BLaER1 (cell line): ENCODE results near the gene IL17RA.

Experiments used
- H3K27ac ChIP-seq: shearing (Covaris generic); formaldehyde crosslinking; 2 replicates; pipeline ENCODE4 v1.8.1; 2022
- H3K27me3 ChIP-seq: shearing (Covaris generic); formaldehyde crosslinking; 2 replicates; pipeline ENCODE4 v1.8.1; 2022
- H3K36me3 ChIP-seq: shearing (Covaris generic); formaldehyde crosslinking; 2 replicates; pipeline ENCODE4 v1.8.1; 2022
- H3K4me1 ChIP-seq: shearing (Covaris generic); formaldehyde crosslinking; 2 replicates; pipeline ENCODE4 v1.8.1; 2022
- H3K4me2 ChIP-seq: shearing (Covaris generic); formaldehyde crosslinking; 2 replicates; pipeline ENCODE4 v1.8.1; 2022
- H3K4me3 ChIP-seq: shearing (Covaris generic); formaldehyde crosslinking; 2 replicates; pipeline ENCODE4 v1.8.1; 2022
- H3K9ac ChIP-seq: shearing (Covaris generic); formaldehyde crosslinking; 2 replicates; pipeline ENCODE4 v1.8.1; 2022
- H3K9me3 ChIP-seq: shearing (Covaris generic); formaldehyde crosslinking; 2 replicates; pipeline ENCODE4 v1.8.1; 2022
- H4K20me1 ChIP-seq: shearing (Covaris generic); formaldehyde crosslinking; 2 replicates; pipeline ENCODE4 v1.8.1; 2022
- Cebpa-rat ChIP-seq: shearing (Covaris generic); IDR thresholded peaks from 2 replicates; pipeline ENCODE4 v1.8.1; 2022

The IL17RA gene

DNA sequence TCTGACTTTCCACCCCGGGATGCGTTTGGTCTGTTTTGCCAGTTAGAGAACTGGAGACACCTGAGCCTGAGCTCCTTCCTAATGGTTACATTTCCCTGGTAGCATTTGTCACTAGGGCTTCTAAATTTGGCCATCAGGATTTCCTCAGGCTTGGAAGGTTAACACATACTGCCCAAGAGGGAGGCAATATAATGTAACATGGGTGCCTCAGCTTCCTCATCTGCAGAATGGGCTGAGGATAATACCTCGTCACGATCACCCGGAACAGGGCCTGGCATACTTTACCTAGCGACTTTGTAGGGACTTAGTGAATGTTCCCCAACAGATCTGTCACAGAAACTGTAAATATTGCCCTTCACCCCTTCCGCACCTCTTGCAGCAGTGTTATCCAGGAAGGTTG is 11.3 kb downstream of the IL17RA start:
- H4K20me1 ChIP-seq: peaks cover 86% of the 10 kb centered on the region
- peak overlapping the region; percentile 84 for H3K4me2 ChIP-seq
- peak overlapping the region; percentile 24; the same call in 1 of the 2 replicates for H3K27ac ChIP-seq
- no peak overlapping the region for H3K4me3 ChIP-seq
- H3K36me3 ChIP-seq: peaks cover 24% of the 10 kb centered on the region
- no peak overlapping the region for H3K9ac ChIP-seq
- H3K9me3 ChIP-seq: no peaks in the 10 kb centered on the region
- peaks cover 67% of the 10 kb centered on the region for H3K4me1 ChIP-seq
- no peaks in the 10 kb centered on the region for H3K27me3 ChIP-seq
- no peak for TF ChIP-seq Cebpa-rat

GRCh38 chr22:17097062-17097461 is 12.3 kb downstream of the IL17RA start:
- H3K4me1 ChIP-seq: peaks cover 64% of the 10 kb centered on the region
- peaks cover 85% of the 10 kb centered on the region for H4K20me1 ChIP-seq

GRCh38 chr22:17097701-17098100 is 12.9 kb downstream of the IL17RA start:
- TF ChIP-seq Cebpa-rat: no peak
- Histone ChIP-seq H3K36me3 (peaks cover 40% of the 10 kb centered on the region), H3K4me3 (no peak overlapping the region), H3K9ac (peak overlapping the region; percentile 66), H3K27ac (peak overlapping the region; percentile 66), H3K4me2 (peak overlapping the region; percentile 84), H3K9me3 (no peaks in the 10 kb centered on the region), H3K4me1 (peaks cover 58% of the 10 kb centered on the region), H4K20me1 (peaks cover 78% of the 10 kb centered on the region), H3K27me3 (no peaks in the 10 kb centered on the region)

More at GRCh38 chr22:17097062-17097461, 12.3 kb downstream of the IL17RA start:
- peak overlapping the region; percentile 84 for H3K4me2 ChIP-seq
- no peak for TF ChIP-seq Cebpa-rat
- peak overlapping the region; percentile 66 for H3K27ac ChIP-seq
- H3K9me3 ChIP-seq: no peaks in the 10 kb centered on the region
- no peak overlapping the region for H3K4me3 ChIP-seq
- no peaks in the 10 kb centered on the region for H3K27me3 ChIP-seq
- H3K9ac ChIP-seq: no peak overlapping the region; the same call in 1 of the 2 replicates
- H3K36me3 ChIP-seq: peaks cover 34% of the 10 kb centered on the region

DNA sequence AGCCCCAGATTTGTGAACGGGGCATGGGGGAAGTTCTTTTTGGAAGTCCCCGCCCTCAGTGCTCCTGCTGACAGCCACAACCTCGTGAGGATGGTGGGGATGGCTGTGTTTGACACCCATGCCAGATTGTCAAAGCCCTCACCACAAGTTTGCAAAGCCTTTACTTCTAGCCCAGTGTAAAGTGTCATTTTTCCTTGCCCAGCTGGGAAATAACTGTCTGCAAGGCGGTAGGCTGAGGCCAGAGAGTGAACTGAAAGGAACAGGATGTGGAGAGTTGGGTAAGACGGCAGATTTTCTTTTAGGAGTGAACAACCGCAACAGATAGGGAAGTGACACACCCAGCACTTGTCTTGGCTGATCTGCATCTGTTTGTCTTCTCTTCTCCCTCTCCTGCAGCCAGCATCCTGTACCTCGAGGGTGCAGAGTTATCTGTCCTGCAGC is 13.6 kb downstream of the IL17RA start:
- Histone ChIP-seq H4K20me1 (peaks cover 71% of the 10 kb centered on the region), H3K4me1 (peaks cover 56% of the 10 kb centered on the region), H3K27ac (peak overlapping the region; percentile 66), H3K4me3 (no peak overlapping the region), H3K9ac (peak overlapping the region; percentile 66; the same call in 1 of the 2 replicates), H3K36me3 (peaks cover 47% of the 10 kb centered on the region), H3K4me2 (peak overlapping the region; percentile 84), H3K9me3 (no peaks in the 10 kb centered on the region), H3K27me3 (no peaks in the 10 kb centered on the region)
- peak; percentile 81; the same call in 1 of the 2 replicates for TF ChIP-seq Cebpa-rat

DNA sequence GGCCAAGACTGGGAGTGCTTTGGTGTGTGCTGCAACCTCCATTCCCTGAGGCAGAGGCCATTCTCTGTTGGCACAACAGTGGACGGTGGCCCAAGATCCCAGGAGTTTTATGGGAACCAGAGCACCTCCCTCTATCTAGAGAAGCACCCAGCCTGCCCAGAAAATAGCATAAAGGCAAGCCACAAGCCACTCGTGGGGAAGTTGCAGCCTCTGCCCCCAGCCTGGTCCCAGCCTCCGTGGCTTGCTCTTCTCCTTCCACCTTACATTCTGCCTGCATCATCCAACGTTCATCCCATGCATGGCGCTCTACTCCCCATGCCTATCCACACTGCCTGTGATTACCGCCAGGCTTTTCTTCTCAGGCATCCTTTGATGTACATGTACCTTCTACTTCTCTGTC is 15.8 kb downstream of the IL17RA start:
- H3K9ac ChIP-seq: no peak overlapping the region
- H3K27me3 ChIP-seq: no peaks in the 10 kb centered on the region
- peaks cover 48% of the 10 kb centered on the region for H3K4me1 ChIP-seq
- no peak overlapping the region for H3K4me3 ChIP-seq
- H3K9me3 ChIP-seq: no peaks in the 10 kb centered on the region
- TF ChIP-seq Cebpa-rat: no peak
- H3K27ac ChIP-seq: no peak overlapping the region
- no peak overlapping the region for H3K4me2 ChIP-seq
- H4K20me1 ChIP-seq: peaks cover 62% of the 10 kb centered on the region
- H3K36me3 ChIP-seq: peaks cover 68% of the 10 kb centered on the region

DNA sequence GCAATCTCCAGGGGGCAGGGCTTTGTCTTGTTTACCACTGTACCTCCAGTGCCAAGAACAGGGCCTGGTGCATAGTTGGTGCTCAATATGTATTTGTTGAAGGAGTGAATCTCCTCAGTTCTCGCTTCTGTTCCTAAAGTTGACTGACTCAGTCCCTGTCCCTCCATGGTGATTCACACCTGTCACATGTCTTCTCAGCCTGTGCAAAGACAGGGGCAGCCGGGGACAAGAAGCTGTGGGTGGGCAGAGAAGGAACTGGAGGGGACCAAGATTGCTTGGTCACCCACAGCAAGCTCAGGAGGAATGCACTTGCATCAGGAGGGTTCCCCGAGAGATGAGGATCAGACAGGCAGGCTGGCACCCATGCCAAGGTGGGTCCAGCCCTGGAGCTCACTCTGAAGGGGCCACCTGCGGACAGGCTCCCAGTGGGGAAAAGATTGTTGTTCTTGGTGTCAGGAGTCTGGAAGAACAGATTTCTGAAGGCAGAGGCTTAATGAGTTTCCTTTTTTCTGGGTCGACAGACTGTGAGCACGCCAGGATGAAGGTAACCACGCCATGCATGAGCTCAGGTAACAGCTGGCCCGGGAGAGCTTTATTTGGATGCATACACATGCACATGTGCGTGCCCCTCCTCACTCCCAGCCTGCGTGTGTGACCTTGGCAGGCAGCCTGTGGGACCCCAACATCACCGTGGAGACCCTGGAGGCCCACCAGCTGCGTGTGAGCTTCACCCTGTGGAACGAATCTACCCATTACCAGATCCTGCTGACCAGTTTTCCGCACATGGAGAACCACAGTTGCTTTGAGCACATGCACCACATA is 16.9 kb downstream of the IL17RA start:
- Histone ChIP-seq H3K27me3 (no peaks in the 10 kb centered on the region), H3K9me3 (no peaks in the 10 kb centered on the region), H3K4me1 (peaks cover 48% of the 10 kb centered on the region), H3K9ac (no peak overlapping the region), H3K4me2 (no peak overlapping the region), H3K4me3 (no peak overlapping the region), H3K27ac (0 out of 2 replicates have a peak overlapping the region, but pooled peaks have one; percentile 13), H4K20me1 (peaks cover 61% of the 10 kb centered on the region), H3K36me3 (peaks cover 75% of the 10 kb centered on the region)
- no peak for TF ChIP-seq Cebpa-rat

GRCh38 chr22:17102297-17102667 is 17.5 kb downstream of the IL17RA start:
- H3K4me2 ChIP-seq: no peak overlapping the region
- peaks cover 61% of the 10 kb centered on the region for H4K20me1 ChIP-seq
- no peaks in the 10 kb centered on the region for H3K9me3 ChIP-seq
- TF ChIP-seq Cebpa-rat: no peak
- H3K36me3 ChIP-seq: peaks cover 79% of the 10 kb centered on the region
- peaks cover 48% of the 10 kb centered on the region for H3K4me1 ChIP-seq
- H3K9ac ChIP-seq: no peak overlapping the region
- H3K4me3 ChIP-seq: no peak overlapping the region
- H3K27ac ChIP-seq: 0 out of 2 replicates have a peak overlapping the region, but pooled peaks have one; percentile 13
- H3K27me3 ChIP-seq: no peaks in the 10 kb centered on the region

DNA sequence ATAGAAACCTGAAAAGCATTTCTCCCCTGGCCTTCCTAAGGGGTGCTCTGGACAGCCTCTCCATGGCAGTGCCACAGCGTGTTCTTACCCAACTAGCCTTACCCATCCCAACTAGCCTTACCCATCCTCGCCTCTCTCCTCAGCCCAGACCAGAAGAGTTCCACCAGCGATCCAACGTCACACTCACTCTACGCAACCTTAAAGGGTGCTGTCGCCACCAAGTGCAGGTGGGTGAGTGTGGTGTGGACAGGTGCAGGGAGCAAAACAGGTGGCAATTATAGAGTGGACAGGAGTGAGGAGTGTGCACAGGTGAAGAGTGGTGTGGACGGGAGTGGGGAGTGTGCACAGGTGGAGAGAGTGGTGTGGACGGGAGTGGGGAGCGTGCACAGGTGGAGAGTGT is 18.6 kb downstream of the IL17RA start:
- H3K9me3 ChIP-seq: no peaks in the 10 kb centered on the region
- peaks cover 39% of the 10 kb centered on the region for H3K4me1 ChIP-seq
- no peak overlapping the region for H3K9ac ChIP-seq
- H3K27me3 ChIP-seq: no peaks in the 10 kb centered on the region
- no peak overlapping the region for H3K4me3 ChIP-seq
- H4K20me1 ChIP-seq: peaks cover 59% of the 10 kb centered on the region
- no peak for TF ChIP-seq Cebpa-rat
- H3K27ac ChIP-seq: no peak overlapping the region
- H3K36me3 ChIP-seq: peaks cover 89% of the 10 kb centered on the region
- H3K4me2 ChIP-seq: no peak overlapping the region

GRCh38 chr22:17104336-17104935 is 19.6 kb downstream of the IL17RA start:
- H3K9ac ChIP-seq: no peak overlapping the region
- no peaks in the 10 kb centered on the region for H3K27me3 ChIP-seq
- H3K9me3 ChIP-seq: no peaks in the 10 kb centered on the region
- peaks cover 28% of the 10 kb centered on the region for H3K4me1 ChIP-seq
- peaks cover 57% of the 10 kb centered on the region for H4K20me1 ChIP-seq
- no peak for TF ChIP-seq Cebpa-rat
- H3K4me2 ChIP-seq: no peak overlapping the region
- peaks cover 92% of the 10 kb centered on the region for H3K36me3 ChIP-seq
- no peak overlapping the region for H3K4me3 ChIP-seq
- no peak overlapping the region for H3K27ac ChIP-seq
